SKM-1 (cell line): Measurements from ENCODE around the gene BNIP5.

Source experiments
- DNase-seq: peaks from one replicate; lab custom pipeline; 2025; ENCODE audit not compliant: unreplicated experiment; lab: John Stamatoyannopoulos, UW

BNIP5 gene

DNA sequence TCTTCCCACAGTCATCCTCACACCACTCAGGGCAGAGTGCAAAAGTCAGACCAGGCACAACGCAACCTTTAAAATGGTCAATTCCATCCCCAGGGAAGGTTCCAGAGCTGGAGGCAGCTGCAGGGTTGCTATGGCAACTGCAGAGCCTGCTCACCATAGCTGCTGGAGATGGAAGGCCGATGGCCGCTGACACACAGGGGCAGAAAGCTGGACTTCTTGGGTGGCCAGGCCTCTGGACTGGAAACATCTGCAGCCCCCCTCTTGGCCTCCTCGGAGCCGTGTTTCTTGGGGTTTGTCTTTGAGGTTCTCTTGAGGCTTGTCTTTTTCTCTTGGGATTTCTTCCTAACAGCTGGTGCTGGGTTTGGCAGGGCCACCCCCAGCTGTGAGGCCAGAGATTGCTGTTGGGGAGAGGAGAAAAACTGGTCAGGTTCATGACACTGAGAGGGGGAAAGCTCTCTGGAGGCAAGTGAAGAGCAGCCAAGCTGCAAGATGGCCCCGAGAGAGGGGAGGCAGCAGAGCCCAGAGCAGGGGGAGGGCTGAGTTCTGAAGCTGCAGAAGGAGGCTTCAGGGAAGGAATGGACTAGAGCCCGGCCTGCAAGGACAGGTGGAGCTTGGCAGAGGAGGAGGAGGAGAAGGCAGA is 10.2 kb downstream of the BNIP5 start:
- no peak for DNase-seq

DNA sequence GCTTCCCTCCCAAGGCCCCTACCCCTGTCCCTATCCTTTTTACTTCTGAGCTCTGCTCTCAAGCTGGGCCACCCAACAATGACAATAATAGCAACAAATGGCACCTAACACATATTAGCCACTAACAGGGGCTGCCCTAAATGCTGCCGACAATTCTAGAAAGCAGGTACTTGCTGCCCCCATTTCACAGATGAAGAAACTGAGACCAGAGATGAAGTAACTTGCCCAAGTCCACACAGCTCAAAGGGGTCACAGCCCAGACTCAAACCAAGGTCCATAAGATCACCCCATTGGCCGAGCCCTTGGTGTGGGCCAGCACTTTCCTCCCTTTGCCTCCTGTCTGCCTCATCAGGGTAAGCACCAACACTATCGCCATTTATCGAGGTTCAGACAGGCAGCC is 12.0 kb downstream of the BNIP5 start:
- DNase-seq = no peak

DNA sequence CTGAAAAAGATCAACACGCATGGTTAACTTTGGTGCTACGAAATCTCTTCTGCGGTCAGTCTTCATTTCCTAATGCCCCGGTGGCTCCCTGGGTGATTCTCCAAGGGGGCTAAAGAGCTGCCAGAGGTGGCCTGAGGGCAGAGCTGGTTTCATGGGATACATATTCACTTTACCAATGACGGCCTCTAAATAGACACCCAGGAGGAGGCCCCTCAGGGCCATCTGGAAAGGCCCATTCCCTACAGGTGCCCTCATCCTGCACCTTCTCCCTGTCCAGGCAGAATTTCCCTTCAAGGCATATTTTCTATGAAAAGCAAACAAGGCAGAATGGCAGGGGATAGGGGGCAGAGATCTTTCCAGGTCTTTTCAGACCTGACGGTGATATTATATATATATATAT is 12.5 kb downstream of the BNIP5 start:
- no peak for DNase-seq

DNA sequence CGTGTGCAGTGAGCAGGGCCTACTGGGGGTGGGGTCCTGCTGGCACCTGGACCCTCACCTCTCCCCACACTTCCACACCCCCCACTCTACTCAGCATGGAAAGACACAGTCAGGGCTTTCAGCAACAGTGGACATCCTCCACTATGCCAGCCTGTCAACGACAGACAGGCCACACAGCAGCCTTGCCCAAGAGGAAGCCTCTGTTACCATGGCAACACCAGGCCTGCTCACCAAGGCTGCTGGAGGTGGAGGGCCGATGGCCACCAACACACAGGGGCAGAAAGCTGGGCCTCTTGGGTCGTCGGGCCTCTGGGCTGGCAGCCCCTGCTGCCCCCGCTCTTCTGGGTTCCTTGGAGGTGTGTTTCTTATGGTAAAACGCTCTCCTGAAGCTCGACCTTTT is 13.6 kb downstream of the BNIP5 start:
- DNase-seq = no peak

DNA sequence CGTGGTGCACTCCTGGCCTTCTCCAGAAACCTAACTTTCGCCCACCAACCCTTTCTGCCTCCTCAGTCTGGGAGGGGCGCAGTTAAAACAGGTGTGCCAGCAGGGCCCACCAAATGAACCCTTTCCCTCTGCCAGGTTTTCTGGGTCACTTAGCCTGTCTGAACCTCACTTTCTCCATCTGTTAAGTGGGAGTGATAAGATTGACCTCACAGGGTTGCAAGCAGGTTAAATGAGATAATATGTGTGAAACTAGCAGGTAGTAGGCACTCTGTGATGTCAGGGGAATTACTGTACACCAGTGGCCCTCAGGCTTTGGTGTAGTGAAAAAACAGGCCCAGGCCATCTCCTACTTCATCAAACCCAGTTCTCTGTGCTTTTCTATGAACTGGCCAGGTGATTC is 14.1 kb downstream of the BNIP5 start:
- no peak for DNase-seq

DNA sequence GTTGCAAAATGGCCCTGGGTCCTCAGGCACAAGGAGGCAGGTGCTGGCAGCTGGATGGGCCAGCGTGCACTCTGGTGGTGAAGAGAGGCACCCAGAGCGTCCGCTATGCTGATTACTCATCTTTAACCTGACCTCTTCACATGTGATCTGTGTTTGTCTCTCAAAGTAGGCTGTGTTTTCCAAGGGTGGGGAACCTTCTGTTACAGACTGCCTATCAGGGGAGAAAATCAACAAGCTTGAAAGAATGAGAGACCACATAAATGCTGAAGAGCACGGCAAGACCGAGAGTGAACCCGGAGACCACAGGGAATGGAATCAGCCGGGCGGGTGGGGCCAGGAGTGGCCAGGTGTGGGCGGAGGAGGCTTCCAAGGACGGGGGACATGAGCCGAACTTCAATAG is 16.2 kb downstream of the BNIP5 start:
- DNase-seq = no peak

DNA sequence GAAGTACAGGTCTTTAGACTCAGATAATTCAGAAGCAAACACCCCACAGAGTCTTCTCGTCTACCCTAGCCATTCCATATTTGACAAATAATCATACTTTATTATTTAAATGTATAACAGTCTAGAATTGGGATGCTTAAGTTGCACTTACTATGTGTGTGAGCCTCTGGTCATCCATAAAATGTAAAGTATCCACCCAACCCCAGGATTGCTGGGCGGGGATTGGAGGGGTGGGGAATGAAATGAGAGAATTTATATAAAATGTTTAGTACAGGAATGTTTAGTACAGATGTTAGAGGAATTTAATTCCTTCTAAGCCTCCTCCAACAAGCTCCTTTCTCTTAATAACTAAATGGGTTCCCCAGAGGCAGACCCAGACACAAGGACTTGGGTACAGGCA is 16.9 kb downstream of the BNIP5 start:
- no peak for DNase-seq

DNA sequence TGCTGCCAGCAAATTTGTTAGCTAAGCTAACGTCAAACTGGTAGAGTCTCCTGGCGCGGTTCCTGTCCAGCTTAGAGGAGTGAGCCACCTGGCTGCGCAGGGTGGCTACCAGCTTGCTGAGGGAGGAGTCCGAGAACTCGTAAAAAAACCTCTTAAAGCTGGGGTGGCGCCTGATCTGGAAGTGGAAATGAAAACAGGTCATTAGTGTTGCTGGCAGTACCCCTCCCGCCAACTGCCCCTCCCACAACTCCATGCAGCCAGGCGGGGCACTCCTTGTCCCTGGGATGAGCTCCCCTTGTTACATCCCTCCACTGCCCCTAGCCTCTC is 17.3 kb downstream of the BNIP5 start:
- no peak for DNase-seq

DNA sequence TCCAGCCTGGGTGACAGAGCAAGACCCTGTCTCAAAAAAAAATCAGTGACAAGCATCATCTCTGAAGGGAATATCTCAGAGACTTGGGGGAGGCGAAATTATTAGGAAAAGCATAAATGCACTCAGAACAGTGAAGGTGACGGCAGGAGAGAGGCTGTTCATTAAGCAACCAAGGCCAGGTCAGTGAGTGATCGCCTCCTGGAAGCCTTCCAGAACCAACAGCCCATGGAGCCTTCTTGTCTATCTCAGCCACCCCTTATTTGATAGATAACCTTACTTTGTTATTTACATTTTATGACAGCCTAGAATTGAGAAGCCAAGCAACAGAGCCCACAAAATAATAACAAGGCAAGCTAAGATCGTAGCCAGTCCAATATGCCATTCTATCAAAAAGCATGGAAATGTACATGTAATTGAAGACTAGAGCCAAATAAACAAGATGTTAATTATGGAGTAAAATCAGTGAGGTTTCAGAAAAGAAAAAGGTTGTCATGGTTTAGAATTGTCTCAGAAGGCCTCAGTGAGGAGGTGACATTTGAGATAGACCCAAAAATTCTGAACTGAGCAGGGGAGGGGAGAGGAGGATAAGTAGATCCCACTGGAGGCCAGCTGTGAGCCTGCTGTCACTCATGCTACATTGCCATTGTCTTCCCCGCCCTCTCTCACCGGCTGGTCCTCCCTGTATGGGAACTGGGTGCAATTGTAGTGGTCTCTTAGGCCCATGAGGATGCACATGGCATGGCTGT is 17.8 kb downstream of the BNIP5 start:
- DNase-seq = no peak

DNA sequence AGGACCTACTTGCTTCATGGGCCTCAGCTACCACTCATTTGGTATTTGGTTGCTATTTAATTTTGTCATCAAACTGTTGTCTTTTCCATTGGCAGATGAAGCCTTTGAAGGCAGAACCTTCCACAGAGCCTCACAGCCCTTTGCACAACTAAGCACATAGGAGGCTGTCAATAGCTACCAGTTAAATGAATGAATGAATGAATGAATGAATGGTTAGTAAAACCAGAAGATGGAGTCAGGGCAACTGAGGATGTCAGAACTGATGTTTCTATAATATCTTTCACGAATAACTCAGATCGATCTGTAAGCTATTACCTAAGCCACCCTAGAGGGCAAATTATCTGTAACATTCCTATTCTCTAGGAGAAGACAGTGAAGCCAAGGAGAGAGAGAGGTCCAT is 19.1 kb downstream of the BNIP5 start:
- no peak for DNase-seq

DNA sequence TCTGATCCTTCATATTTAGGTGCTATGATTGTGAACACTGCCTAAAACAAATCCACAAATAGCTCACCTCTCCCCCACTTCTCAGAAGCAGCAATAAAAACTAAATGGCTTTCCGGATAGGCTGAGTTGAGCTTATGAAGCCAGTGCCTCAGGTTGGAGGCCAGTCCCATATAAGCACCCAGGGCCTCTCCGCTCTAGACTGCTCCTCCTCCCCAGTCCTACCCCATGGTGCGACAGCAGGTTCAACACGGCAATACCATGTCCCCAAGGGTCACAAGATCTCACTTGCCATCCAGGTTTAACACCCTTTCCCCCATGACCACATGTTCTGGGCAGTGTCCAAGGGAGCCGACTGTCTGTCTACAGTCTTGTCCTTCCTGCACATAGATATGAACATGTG is 20.8 kb downstream of the BNIP5 start:
- no peak for DNase-seq

DNA sequence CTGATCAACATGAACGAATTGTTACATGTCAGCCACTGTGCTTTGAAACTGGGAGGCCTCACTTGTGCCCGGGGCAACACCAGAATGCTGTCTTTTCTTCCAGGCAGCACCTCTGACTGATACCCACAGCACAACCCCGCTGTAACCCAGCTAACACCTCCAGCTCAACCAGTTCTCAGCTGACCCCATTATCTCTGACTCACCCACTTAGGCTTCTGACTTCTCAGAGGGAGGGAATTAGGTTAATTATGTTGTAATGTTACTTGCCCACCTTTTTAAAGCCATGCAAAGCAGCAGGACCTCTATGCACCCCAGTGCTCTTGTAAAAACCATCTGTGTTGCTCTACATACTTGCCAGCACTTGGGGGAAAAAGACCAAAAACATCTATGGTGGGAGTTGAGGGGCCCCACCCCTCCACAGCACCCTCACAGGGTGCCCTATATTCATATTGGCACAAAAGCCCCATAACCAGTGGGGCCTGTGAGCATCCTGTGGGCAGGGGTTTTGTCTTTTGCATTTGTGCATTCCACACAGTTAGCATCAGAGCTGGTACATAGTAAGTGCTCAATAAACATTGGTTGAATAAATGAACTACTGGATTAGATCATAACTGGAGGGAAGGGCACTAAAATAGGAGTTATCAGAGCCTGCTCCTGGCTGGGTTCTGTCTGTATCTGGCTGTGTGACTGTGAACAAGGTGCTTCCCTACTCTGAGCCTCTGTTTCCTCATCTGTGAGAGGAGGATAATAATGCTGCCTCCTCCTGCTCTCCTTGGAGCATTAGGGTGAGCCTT is 22.3 kb downstream of the BNIP5 start:
- no peak for DNase-seq

DNA sequence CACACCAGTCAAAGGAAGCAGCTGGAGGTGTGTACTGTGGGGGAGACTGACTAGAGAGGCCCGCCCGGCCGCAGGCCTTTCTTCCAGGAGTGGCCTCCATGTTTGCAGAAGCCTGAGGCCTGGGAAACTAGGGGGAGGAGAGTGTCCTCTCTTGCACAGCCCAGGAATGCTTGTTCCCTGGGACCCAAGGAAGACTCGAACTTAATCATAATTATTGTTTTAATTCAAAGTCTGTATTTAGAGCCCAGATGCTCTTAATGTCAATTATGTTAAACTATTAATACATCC is 23.1 kb downstream of the BNIP5 start:
- DNase-seq = no peak

DNA sequence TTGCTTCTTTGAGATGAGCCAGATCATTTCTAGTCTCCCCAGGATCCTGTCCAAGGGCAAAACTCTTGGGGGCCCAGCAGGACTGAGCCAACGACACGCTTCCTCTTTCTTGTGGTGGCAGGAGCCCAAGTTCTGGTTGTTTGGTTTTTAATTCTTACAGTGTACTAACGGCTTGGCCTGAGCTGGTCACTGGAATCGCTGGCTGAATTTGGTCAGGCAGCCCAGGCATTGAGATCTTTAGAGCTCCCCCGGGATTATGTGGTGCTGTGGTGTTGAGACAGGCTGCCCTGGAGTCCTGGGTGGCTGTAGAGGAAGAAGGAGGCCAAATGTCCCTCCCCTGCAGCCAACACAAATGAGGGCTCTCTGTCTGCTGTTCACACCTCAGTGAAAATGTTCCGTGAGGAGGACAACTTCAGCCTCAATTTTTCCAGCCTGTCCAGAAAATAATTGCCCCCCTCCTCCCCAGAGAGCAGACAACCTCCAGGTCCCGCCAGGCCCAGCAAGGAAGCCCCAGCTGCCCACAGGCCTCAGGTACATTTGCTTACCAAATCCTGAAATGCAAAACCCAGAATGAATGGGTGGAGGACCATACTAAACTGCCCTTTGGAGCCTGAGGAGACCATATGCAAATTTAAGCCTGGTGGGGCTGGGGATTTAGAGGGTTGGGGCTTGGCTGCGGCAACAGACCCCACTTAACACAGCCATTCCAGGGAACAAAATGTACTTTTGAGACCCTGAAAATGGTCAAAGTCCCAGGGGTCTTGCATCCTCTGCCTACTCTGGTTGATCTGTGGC is 23.6 kb downstream of the BNIP5 start:
- peak; percentile 49 for DNase-seq

DNA sequence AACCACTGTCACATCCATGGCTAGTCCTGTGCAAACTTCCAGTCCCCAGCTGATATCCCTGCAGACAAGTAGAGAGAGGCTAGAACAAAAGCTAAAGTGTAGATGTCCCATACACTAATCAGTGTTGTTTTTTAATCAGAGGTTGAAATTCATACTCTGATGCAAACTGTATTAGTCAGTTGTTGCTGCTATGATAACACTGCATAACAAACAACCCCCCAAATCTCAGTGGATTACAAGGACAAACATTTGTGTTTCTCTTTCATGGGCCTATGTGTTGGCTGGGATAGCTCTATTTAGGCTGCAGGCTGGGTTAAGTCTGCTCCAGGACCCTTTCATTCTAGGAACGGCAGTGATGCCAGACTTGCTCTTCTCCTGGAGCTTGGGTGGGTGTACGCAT is 26.8 kb downstream of the BNIP5 start:
- DNase-seq = no peak

DNA sequence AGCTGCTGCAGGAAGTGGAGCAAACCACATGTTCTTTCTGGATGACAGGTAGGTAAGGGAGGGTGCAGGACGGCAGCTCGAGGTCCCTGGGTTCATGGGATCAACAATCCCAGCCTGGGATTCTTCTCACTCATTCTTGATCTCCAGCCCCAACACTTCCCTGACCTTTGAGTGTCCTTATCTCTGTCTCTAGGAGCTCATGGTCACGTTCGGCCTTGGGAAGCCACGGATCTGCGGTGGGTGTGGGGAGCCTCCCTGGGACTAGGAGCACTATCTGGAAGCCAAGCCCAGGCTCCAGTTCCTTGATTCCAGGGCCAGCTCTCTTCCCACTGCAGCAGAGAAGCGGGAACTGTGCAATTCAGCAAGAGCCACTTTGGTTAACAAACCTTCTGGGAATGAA is 27.5 kb downstream of the BNIP5 start:
- no peak for DNase-seq

DNA sequence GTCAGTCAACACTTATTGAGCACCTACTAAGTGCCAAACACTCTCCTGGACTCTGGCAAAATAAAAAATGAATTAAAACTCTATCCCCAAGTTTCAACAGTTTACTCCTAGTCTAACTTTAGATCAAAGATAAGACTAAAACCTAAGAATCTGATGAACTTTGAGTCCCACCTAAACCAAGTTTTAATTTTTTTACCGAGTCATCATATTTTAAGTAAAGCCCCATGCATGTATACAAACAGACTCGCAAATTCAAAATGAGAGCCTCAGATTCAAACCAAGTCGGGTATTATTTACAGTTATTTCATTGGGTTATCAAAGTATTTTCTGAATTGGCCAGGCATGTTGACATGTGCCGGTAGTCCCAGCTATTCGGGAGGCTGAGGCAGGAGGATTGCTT is 28.2 kb downstream of the BNIP5 start:
- no peak for DNase-seq

DNA sequence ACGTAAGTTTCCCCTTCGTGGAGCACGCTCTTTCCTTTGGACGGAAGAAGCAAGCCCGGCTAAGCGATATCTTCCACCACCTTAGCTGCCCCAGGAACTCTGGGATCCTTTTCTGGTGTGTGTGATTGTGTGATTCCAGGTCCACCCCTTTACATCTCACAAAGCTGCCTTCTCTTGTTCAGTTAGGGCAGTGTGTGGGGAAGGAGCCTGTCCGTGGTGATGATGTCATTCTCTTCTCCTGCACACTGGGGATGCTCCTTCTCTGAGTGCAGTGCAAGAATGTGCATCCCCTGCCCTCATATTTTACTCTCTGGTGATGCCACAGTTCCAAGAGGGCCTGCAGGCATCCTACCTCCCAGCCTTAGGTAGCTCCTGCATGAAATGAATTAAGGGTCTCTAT is 30.3 kb downstream of the BNIP5 start:
- no peak for DNase-seq

DNA sequence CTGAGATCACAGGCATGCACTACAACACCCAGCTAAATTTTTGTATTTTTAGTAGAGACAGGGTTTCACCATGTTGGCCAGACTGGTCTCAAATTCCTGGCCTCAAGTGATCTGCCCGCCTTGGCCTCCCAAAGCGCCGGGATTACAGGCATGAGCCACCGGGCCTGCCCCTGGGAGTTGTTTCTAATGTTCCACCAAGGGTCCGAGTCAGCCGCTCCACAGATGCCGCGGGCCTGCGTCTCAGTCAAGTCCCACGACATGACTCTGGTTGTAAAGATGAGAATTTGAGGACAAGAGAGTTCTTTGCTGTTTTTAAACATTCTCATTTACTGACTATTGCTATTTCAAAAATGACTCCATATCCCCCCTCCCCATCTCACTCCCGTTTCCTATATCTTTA is 30.8 kb downstream of the BNIP5 start:
- DNase-seq = no peak

DNA sequence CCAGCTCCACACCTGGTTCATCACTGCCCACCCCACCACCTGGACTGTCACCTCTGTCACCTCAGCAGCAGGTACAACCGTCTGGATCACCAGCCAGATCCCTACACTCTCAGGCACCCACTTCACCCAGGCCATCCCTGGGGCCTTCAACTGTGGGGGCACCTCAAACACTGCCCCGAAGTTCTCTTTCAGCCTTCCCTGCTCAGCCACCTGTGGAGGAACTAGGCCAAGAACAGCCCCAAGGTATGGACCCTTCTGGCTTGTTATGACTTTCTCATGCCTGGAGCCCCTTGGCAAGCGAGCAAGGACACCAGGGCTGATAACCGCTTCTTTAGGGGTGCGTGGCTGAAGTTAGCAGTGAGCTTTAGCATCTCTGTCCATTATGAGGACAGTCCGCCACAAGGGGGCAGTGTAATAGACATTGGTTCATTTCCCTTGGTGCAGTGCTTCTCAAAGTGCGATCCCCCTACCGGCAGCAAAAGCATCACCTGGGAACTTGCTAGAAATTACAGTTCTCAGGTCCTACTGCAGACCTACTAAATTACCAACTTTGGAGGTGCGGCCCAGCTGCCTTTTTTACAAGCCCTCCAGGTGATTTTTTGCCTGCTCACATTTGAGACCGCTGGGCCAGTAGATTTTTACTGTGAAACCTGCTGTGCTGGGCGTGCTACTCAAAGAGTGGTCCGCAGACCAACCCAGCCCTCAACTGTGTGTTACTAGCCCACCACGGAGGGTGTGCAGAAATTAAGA is 34.3 kb downstream of the BNIP5 start:
- peak; percentile 82 for DNase-seq

DNA sequence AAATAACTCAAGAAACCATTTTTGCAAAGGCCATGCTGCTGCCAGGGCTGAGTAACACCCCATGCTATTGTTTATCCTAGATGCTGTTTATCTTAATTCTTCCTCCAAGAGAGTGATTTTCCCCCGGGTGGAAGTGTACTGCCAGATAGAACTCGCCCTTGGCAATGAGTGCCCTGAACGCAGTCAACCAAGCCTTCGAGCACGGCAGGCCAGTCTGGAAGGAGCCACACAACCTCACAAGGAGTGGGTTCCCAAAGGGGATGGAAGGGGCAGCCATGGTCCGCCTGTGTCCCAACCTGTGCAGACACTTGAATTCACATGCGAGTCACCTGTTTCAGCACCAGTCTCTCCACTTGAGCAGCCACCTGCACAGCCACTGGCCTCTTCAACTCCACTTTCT is 34.9 kb downstream of the BNIP5 start:
- no peak for DNase-seq
